Vagina (tissue), 2 donors: ENCODE data around the gene SCAPER. TPM values are rescaled to one million over a fixed set of nuclear protein-coding genes. Genes with fewer than 3 reads are reported as not detected.

ENCODE experiments used
- DNase-seq, 2 donors: peaks; one replicate each; pipeline ENCODE4 v3.0.0-alpha.2; 2017; ENCODE audit errors: extremely low spot score in 2 of 2
- H3K27ac ChIP-seq: fragments of 200-600 bp; sonication (generic); one replicate; pipeline ENCODE4 v1.5.1; 2019
- H3K27me3 ChIP-seq: fragments of 200-600 bp; sonication (generic); one replicate; pipeline ENCODE4 v1.5.1; 2019
- H3K36me3 ChIP-seq, 2 donors: fragments of 200-600 bp; sonication (generic); one replicate each; pipeline ENCODE4 v1.5.1; 2017 to 2019
- H3K4me1 ChIP-seq: fragments of 200-600 bp; sonication (generic); one replicate; pipeline ENCODE4 v1.5.1; 2019
- H3K4me3 ChIP-seq, 2 donors: fragments of 200-600 bp; sonication (generic); 1 replicate in 1 of 2; 2 replicates in 1 of 2; pipeline ENCODE4 v1.5.1; 2016 to 2019
- H3K9me3 ChIP-seq: fragments of 200-600 bp; sonication (generic); one replicate; pipeline ENCODE4 v1.5.1; 2019
- CTCF ChIP-seq, 3 experiments: fragments of 450-650 bp in 2 of 3; fragments of 200-600 bp in 1 of 3; sonication (generic) in 1 of 3; IDR thresholded peaks; one replicate each; pipeline ENCODE4 v1.5.1; 2017 to 2019; ENCODE audit warnings: antibody characterized with exemption in 3 of 3, mild to moderate bottlenecking in 2 of 3, moderate library complexity in 2 of 3
- POLR2A ChIP-seq, 2 donors: fragments of 450-650 bp; IDR thresholded peaks; one replicate each; pipeline ENCODE4 v1.6.1; 2017; ENCODE audit warnings: antibody characterized with exemption in 2 of 2, mild to moderate bottlenecking in 2 of 2, moderate library complexity in 2 of 2
- POLR2AphosphoS5 ChIP-seq, 2 donors: sonication (generic); formaldehyde crosslinking; IDR thresholded peaks; one replicate each; pipeline ENCODE4 v1.9.0; 2017; ENCODE audit warnings: antibody characterized with exemption in 2 of 2, mild to moderate bottlenecking in 2 of 2, low read depth in 1 of 2; ENCODE audit not compliant: insufficient read depth in 1 of 2
- intact Hi-C: fragments of 100-400 bp; cut with DNase I; formaldehyde crosslinking; loops from one replicate; pipeline ENCODE4 v1.15.1; 2023
- total RNA-seq: library from RNA; depleted of rRNA; stranded (reverse); fragments of >200 nt; gene quantifications from one replicate; pipeline ENCODE4 v1.2.3, GENCODE V29; 2016

The SCAPER gene
- total RNA-seq, 1 donor from 2014 or later = 51.3 TPM

- Histone ChIP-seq H3K4me1 (no peaks in the 10 kb centered on the region), H3K27ac (no peak overlapping the region), H3K9me3 (no peaks in the 10 kb centered on the region), H3K4me3 (no peak overlapping the region), H3K27me3 (no peaks in the 10 kb centered on the region), H3K36me3 (peaks cover 0 to 10% of the 10 kb centered on the region in 2 donors)
- TF ChIP-seq POLR2A (IDR thresholded peaks at IDR 0.05) = no peak
- no peak for TF ChIP-seq CTCF (IDR thresholded peaks at IDR 0.05)
- no peak for TF ChIP-seq POLR2AphosphoS5 (IDR thresholded peaks at IDR 0.05; ENCODE audit: insufficient read depth in 1 of 2, low read depth in 1 of 2)
- no peak for DNase-seq
- intact Hi-C loops = no loop called here
Measured at GRCh38 chr15:76467136-76467535, 438.0 kb downstream of the SCAPER start.

GRCh38 chr15:76465728-76466127 is 439.4 kb downstream of the SCAPER start:
- DNase-seq = no peak
- no peaks in the 10 kb centered on the region for H3K9me3 ChIP-seq
- no peaks in the 10 kb centered on the region for H3K4me1 ChIP-seq
- no peak overlapping the region for H3K27ac ChIP-seq
- intact Hi-C loops = no loop called here
- H3K4me3 ChIP-seq = no peak overlapping the region
- TF ChIP-seq CTCF (IDR thresholded peaks at IDR 0.05) = no peak
- TF ChIP-seq POLR2A (IDR thresholded peaks at IDR 0.05) = no peak
- TF ChIP-seq POLR2AphosphoS5 (IDR thresholded peaks at IDR 0.05; ENCODE audit: insufficient read depth in 1 of 2, low read depth in 1 of 2) = no peak
- no peaks in the 10 kb centered on the region for H3K27me3 ChIP-seq
- peaks cover 0 to 10% of the 10 kb centered on the region in 2 donors for H3K36me3 ChIP-seq

GRCh38 chr15:76464247-76464646 is 440.9 kb downstream of the SCAPER start:
- intact Hi-C loops = no loop called here

GRCh38 chr15:76460871-76461270 is 444.3 kb downstream of the SCAPER start:
- Histone ChIP-seq H3K4me3 (no peak overlapping the region), H3K27ac (no peak overlapping the region), H3K36me3 (no peaks in the 10 kb centered on the region), H3K9me3 (no peaks in the 10 kb centered on the region), H3K27me3 (no peaks in the 10 kb centered on the region), H3K4me1 (no peaks in the 10 kb centered on the region)
- intact Hi-C loops = no loop called here
- TF ChIP-seq CTCF (IDR thresholded peaks at IDR 0.05) = no peak
- no peak for TF ChIP-seq POLR2A (IDR thresholded peaks at IDR 0.05)
- no peak for TF ChIP-seq POLR2AphosphoS5 (IDR thresholded peaks at IDR 0.05; ENCODE audit: insufficient read depth in 1 of 2, low read depth in 1 of 2)
- DNase-seq = no peak

More at GRCh38 chr15:76464247-76464646, 440.9 kb downstream of the SCAPER start:
- H3K4me1 ChIP-seq = no peaks in the 10 kb centered on the region
- H3K4me3 ChIP-seq = no peak overlapping the region
- no peak for TF ChIP-seq CTCF (IDR thresholded peaks at IDR 0.05)
- TF ChIP-seq POLR2AphosphoS5 (IDR thresholded peaks at IDR 0.05; ENCODE audit: insufficient read depth in 1 of 2, low read depth in 1 of 2) = no peak
- no peak for TF ChIP-seq POLR2A (IDR thresholded peaks at IDR 0.05)
- no peaks in the 10 kb centered on the region for H3K9me3 ChIP-seq
- H3K27ac ChIP-seq = no peak overlapping the region
- no peak for DNase-seq
- H3K36me3 ChIP-seq = peaks cover 0 to 7% of the 10 kb centered on the region in 2 donors
- H3K27me3 ChIP-seq = no peaks in the 10 kb centered on the region

GRCh38 chr15:76460347-76460746 is 444.8 kb downstream of the SCAPER start:
- TF ChIP-seq POLR2A (IDR thresholded peaks at IDR 0.05) (no peak), CTCF (IDR thresholded peaks at IDR 0.05) (no peak), POLR2AphosphoS5 (IDR thresholded peaks at IDR 0.05; ENCODE audit: insufficient read depth in 1 of 2, low read depth in 1 of 2) (no peak)
- H3K9me3 ChIP-seq = no peaks in the 10 kb centered on the region
- no peaks in the 10 kb centered on the region for H3K36me3 ChIP-seq
- H3K27ac ChIP-seq = no peak overlapping the region
- H3K27me3 ChIP-seq = no peaks in the 10 kb centered on the region
- intact Hi-C loops = no loop called here
- no peak overlapping the region for H3K4me3 ChIP-seq
- no peak for DNase-seq
- H3K4me1 ChIP-seq = no peaks in the 10 kb centered on the region
